Measurements from ENCODE around the gene HLF. TPM values are rescaled to one million over a fixed set of nuclear protein-coding genes. Genes with fewer than 3 reads are reported as not detected.

The HLF gene
- total RNA-seq, 2 experiments from 2014 or later: 0.95 to 1.0 TPM

DNA sequence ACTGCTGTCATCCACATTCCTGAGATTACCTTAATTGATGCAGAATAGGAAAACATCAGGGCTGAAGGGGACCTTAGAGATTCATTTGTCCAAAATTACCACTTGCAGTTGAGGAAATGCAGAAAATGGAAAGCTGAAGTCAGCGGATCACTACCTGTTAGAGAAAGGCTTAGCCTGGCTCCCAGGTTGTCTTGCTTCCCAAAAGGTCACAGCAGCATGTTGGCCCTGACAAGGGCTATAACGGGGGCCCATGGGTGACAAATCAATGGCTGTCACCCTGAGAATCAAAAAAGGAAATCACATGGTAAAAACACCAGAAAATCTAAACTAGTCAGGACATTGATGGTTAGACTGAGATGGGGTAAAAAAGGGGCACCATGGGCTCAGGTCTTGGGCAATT, 51.7 kb downstream of the HLF start:
- intact Hi-C loops (cut with DNase I, micrococcal nuclease): no loop called here

DNA sequence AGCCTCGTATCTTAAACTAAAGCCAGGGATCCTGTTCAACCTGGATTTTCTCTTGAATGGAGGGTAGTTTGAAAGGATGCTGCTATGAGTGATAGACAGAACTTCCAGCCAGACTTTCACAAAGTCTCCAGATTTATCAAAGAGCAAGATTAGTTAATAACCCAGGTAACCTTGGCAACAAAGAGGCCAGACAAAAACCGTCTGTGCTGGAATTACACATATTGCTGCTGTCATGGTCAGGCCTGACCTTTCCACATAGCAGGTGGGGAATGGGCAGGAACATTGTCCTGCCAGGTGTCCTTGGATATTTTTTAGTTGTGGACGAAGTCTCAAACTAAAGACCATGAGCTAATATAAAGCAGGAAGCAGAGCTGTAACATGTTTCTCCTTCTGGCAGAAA, 52.5 kb downstream of the HLF start:
- ATAC-seq (no peak), DNase-seq (no peak)
- Mint-ChIP-seq H3K4me1 (peaks cover 13% of the 10 kb centered on the region), H3K4me3 (no peak overlapping the region), H3K36me3 (ENCODE audit: low read depth) (no peaks in the 10 kb centered on the region), H3K27ac (no peak overlapping the region), H3K9me3 (ENCODE audit: low read depth) (no peaks in the 10 kb centered on the region), H3K27me3 (peaks cover 5% of the 10 kb centered on the region)
- ChIA-PET POLR2A (no interaction called here), CTCF (no interaction called here)
- intact Hi-C loops (cut with DNase I, micrococcal nuclease): no loop called here

More for the DNA sequence above, 51.7 kb downstream of the HLF start:
- POLR2A ChIA-PET: no interaction called here
- H3K9me3 Mint-ChIP-seq (ENCODE audit: low read depth): no peaks in the 10 kb centered on the region
- no peak for ATAC-seq
- no peaks in the 10 kb centered on the region for H3K36me3 Mint-ChIP-seq (ENCODE audit: low read depth)
- no peak overlapping the region for H3K27ac Mint-ChIP-seq
- no peak overlapping the region for H3K4me3 Mint-ChIP-seq
- H3K4me1 Mint-ChIP-seq: peaks cover 13% of the 10 kb centered on the region
- peaks cover 5% of the 10 kb centered on the region for H3K27me3 Mint-ChIP-seq
- CTCF ChIA-PET: interaction anchor here (0.6 kb wide), 1 partner anchor 40 kb away, joined by 3 read pairs; no protein-coding TSS in a partner anchor
- DNase-seq: no peak

DNA sequence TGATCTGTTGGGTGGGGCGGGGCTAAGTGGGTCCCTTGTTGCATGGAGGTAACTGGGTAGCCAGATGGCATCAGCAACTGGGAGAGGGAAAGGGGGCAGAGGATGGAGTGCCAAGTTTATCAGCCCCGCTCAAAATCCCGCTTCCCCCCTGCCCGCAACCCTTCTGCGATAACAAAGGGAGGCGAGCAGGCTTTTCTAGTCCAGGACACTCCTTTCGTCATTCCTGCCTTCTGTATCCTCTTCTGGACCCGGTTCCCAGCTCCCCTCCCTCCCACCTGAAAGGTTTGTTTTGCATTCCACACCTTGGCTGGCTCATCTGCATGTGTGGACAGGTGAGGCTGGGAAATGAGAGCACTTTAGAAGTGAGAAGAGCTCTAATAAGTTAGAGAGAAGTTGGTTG, 53.3 kb downstream of the HLF start:
- H3K4me1 Mint-ChIP-seq: peaks cover 13% of the 10 kb centered on the region
- ChIA-PET CTCF (no interaction called here), POLR2A (no interaction called here)
- ATAC-seq (no peak), DNase-seq (no peak)
- H3K4me3 Mint-ChIP-seq: no peak overlapping the region
- peaks cover 5% of the 10 kb centered on the region for H3K27me3 Mint-ChIP-seq
- H3K27ac Mint-ChIP-seq: no peak overlapping the region
- no peaks in the 10 kb centered on the region for H3K36me3 Mint-ChIP-seq (ENCODE audit: low read depth)
- intact Hi-C loops (cut with DNase I, micrococcal nuclease): no loop called here
- H3K9me3 Mint-ChIP-seq (ENCODE audit: low read depth): no peaks in the 10 kb centered on the region

DNA sequence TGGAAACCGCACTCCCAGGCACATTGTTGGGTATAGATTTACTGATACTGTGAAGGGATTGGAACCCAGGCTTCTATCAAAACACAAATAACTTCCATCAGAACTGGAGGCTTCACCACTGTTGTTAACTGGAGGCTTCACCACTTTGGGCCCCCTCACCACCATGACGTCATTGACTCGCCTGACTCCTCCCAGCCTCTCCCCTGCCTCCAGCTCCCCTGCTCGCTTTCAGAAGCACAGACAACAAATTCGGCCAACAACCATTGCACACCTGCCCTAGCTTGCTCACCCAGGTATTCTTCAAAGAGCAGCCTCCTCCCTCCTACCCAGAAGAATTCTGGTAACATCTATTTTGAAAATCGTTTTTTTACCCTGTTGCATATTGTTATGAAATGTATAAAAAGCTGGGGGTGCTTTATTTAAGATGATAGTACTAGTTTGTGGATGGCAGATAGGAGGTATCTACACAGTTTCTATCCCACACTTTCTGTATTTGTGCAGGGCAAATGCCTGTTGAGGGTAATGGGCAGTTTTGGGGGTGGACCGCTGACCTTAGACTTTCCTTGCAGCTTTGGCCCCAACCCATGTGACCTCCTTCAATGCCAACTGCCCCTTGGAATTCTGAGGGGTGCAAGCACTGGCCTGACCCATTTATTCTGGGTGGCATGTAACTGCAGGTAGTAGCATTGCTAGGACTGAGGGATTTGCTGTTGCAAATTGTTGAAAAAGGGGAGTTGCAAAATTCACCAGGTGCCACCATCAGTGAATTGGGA, 54.1 kb downstream of the HLF start:
- H3K36me3 Mint-ChIP-seq (ENCODE audit: low read depth): no peaks in the 10 kb centered on the region
- intact Hi-C loops (cut with DNase I, micrococcal nuclease): no loop called here
- CTCF ChIA-PET: no interaction called here
- POLR2A ChIA-PET: no interaction called here
- no peak overlapping the region for H3K27ac Mint-ChIP-seq
- peaks cover 5% of the 10 kb centered on the region for H3K27me3 Mint-ChIP-seq
- H3K9me3 Mint-ChIP-seq (ENCODE audit: low read depth): no peaks in the 10 kb centered on the region
- DNase-seq (no peak), ATAC-seq (no peak)
- no peak overlapping the region for H3K4me3 Mint-ChIP-seq
- peaks cover 13% of the 10 kb centered on the region for H3K4me1 Mint-ChIP-seq

DNA sequence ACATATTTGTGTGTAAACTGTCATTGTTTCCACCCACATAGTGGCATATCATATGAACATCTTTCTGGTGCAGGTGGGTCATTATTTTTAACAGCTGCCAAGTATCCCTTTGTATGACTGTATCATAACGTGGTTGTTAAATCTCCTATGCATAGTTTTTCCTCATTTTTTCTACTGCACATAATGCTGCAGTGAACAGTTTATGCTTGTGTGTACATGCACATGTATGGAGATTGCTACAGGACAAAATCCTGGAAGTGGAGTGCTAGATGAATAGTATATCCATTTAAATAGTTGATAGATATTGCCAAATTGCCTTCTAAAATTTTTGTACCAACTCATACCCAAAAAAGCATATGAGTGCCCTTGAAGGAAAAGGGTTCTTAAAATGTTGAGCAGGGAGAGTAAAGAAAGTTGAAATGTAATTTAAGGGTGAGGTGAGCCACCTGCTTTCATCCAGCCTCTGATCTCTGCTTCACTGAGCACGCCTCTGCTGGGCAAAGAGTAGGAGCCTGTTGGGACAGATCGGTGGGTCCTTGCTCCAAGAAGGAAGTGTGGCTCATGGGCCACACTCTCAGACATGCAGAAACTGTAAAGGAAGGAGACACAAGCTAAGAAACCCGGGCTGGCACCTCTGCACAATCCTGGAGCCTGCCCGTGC, 55.3 kb downstream of the HLF start:
- peaks cover 4% of the 10 kb centered on the region for H3K4me1 Mint-ChIP-seq
- CTCF ChIA-PET: no interaction called here
- intact Hi-C loops (cut with DNase I, micrococcal nuclease): no loop called here
- no peaks in the 10 kb centered on the region for H3K27me3 Mint-ChIP-seq
- no peak overlapping the region for H3K4me3 Mint-ChIP-seq
- DNase-seq: no peak
- no peaks in the 10 kb centered on the region for H3K9me3 Mint-ChIP-seq (ENCODE audit: low read depth)
- POLR2A ChIA-PET: no interaction called here
- no peak for ATAC-seq
- H3K36me3 Mint-ChIP-seq (ENCODE audit: low read depth): no peaks in the 10 kb centered on the region
- no peak overlapping the region for H3K27ac Mint-ChIP-seq

DNA sequence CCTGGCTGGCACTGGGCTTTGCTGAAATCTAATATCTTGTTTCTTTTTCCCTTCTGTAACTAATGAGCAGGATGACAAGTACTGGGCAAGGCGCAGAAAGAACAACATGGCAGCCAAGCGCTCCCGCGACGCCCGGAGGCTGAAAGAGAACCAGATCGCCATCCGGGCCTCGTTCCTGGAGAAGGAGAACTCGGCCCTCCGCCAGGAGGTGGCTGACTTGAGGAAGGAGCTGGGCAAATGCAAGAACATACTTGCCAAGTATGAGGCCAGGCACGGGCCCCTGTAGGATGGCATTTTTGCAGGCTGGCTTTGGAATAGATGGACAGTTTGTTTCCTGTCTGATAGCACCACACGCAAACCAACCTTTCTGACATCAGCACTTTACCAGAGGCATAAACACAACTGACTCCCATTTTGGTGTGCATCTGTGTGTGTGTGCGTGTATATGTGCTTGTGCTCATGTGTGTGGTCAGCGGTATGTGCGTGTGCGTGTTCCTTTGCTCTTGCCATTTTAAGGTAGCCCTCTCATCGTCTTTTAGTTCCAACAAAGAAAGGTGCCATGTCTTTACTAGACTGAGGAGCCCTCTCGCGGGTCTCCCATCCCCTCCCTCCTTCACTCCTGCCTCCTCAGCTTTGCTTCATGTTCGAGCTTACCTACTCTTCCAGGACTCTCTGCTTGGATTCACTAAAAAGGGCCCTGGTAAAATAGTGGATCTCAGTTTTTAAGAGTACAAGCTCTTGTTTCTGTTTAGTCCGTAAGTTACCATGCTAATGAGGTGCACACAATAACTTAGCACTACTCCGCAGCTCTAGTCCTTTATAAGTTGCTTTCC, 56.0 kb downstream of the HLF start:
- Mint-ChIP-seq H3K4me3 (no peak overlapping the region), H3K9me3 (ENCODE audit: low read depth) (no peaks in the 10 kb centered on the region), H3K27ac (no peak overlapping the region), H3K4me1 (no peaks in the 10 kb centered on the region), H3K27me3 (no peaks in the 10 kb centered on the region), H3K36me3 (ENCODE audit: low read depth) (no peaks in the 10 kb centered on the region)
- DNase-seq (no peak), ATAC-seq (no peak)
- CTCF ChIA-PET: no interaction called here
- intact Hi-C loops (cut with DNase I, micrococcal nuclease): no loop called here
- POLR2A ChIA-PET: no interaction called here

DNA sequence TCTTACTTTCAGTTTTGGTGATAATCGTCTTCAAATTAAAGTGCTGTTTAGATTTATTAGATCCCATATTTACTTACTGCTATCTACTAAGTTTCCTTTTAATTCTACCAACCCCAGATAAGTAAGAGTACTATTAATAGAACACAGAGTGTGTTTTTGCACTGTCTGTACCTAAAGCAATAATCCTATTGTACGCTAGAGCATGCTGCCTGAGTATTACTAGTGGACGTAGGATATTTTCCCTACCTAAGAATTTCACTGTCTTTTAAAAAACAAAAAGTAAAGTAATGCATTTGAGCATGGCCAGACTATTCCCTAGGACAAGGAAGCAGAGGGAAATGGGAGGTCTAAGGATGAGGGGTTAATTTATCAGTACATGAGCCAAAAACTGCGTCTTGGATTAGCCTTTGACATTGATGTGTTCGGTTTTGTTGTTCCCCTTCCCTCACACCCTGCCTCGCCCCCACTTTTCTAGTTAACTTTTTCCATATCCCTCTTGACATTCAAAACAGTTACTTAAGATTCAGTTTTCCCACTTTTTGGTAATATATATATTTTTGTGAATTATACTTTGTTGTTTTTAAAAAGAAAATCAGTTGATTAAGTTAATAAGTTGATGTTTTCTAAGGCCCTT, 56.8 kb downstream of the HLF start:
- DNase-seq (no peak), ATAC-seq (no peak)
- ChIA-PET POLR2A (no interaction called here), CTCF (interaction anchor here (0.6 kb wide), 1 partner anchor 8 kb away, joined by 3 read pairs; no protein-coding TSS in a partner anchor)
- intact Hi-C loops (cut with DNase I, micrococcal nuclease): no loop called here
- H3K4me1 Mint-ChIP-seq: no peaks in the 10 kb centered on the region
- no peak overlapping the region for H3K27ac Mint-ChIP-seq
- H3K4me3 Mint-ChIP-seq: no peak overlapping the region
- H3K36me3 Mint-ChIP-seq (ENCODE audit: low read depth): no peaks in the 10 kb centered on the region
- H3K9me3 Mint-ChIP-seq (ENCODE audit: low read depth): no peaks in the 10 kb centered on the region
- no peaks in the 10 kb centered on the region for H3K27me3 Mint-ChIP-seq

DNA sequence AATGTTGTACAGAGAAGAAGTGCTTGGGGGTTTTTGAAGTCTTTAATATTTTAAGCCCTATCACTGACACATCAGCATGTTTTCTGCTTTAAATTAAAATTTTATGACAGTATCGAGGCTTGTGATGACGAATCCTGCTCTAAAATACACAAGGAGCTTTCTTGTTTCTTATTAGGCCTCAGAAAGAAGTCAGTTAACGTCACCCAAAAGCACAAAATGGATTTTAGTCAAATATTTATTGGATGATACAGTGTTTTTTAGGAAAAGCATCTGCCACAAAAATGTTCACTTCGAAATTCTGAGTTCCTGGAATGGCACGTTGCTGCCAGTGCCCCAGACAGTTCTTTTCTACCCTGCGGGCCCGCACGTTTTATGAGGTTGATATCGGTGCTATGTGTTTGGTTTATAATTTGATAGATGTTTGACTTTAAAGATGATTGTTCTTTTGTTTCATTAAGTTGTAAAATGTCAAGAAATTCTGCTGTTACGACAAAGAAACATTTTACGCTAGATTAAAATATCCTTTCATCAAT, 57.8 kb downstream of the HLF start:
- no peak for ATAC-seq
- Mint-ChIP-seq H3K9me3 (ENCODE audit: low read depth) (no peaks in the 10 kb centered on the region), H3K27me3 (no peaks in the 10 kb centered on the region), H3K36me3 (ENCODE audit: low read depth) (no peaks in the 10 kb centered on the region), H3K4me3 (no peak overlapping the region), H3K4me1 (no peaks in the 10 kb centered on the region), H3K27ac (no peak overlapping the region)
- POLR2A ChIA-PET: no interaction called here
- no peak for DNase-seq
- CTCF ChIA-PET: interaction anchor here (0.6 kb wide), 1 partner anchor 7 kb away, joined by 3 read pairs; no protein-coding TSS in a partner anchor
- intact Hi-C loops (cut with DNase I, micrococcal nuclease): no loop called here

DNA sequence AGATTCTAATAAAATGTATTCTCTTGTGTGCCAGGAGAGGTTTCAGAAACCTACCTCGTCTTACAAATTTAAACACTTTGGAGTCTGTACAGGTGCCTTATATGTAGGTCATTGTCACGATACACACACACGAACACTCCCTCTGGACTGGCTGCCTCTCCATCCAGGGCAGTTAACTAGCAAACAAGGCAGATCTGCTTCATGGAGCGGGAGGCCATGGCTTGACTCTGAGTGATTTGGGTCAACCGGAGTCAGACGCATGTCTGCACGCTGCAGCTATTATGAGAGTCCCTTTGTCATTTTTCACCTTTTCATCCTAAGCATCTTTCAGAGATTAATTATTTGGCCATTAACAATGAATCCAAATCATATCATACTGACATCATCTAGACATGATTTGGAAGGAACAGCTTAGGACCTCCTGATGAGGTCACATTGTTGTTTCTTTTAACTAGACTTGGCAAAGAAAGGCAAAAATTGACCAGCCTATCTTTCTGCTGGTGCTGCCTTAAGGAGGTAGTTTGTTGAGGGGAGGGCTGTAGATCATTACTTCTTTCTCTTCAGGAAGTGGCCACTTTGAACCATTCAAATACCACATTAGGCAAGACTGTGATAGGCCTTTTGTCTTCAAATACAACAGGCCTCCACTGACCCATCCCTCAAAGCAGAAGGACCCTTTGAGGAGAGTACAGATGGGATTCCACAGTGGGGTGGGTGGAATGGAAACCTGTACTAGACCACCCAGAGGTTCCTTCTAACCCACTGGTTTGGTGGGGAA, 58.9 kb downstream of the HLF start:
- H3K36me3 Mint-ChIP-seq (ENCODE audit: low read depth): no peaks in the 10 kb centered on the region
- intact Hi-C loops (cut with DNase I, micrococcal nuclease): no loop called here
- no peak overlapping the region for H3K27ac Mint-ChIP-seq
- ChIA-PET POLR2A (no interaction called here), CTCF (interaction anchor here (0.5 kb wide), 1 partner anchor 37 kb away, joined by 3 read pairs; no protein-coding TSS in a partner anchor)
- no peak for DNase-seq
- no peaks in the 10 kb centered on the region for H3K4me1 Mint-ChIP-seq
- no peaks in the 10 kb centered on the region for H3K9me3 Mint-ChIP-seq (ENCODE audit: low read depth)
- no peak for ATAC-seq
- no peak overlapping the region for H3K4me3 Mint-ChIP-seq
- peaks cover 2% of the 10 kb centered on the region for H3K27me3 Mint-ChIP-seq

DNA sequence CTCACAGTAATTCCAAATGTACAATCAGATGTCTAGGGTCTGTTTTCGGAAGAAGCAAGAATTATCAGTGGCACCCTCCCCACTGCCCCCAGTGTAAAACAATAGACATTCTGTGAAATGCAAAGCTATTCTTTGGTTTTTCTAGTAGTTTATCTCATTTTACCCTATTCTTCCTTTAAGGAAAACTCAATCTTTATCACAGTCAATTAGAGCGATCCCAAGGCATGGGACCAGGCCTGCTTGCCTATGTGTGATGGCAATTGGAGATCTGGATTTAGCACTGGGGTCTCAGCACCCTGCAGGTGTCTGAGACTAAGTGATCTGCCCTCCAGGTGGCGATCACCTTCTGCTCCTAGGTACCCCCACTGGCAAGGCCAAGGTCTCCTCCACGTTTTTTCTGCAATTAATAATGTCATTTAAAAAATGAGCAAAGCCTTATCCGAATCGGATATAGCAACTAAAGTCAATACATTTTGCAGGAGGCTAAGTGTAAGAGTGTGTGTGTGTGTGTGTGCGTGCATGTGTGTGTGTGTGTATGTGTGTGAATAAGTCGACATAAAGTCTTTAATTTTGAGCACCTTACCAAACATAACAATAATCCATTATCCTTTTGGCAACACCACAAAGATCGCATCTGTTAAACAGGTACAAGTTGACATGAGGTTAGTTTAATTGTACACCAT, 59.7 kb downstream of the HLF start:
- Mint-ChIP-seq H3K27ac (no peak overlapping the region), H3K27me3 (peaks cover 2% of the 10 kb centered on the region), H3K4me3 (no peak overlapping the region), H3K9me3 (ENCODE audit: low read depth) (no peaks in the 10 kb centered on the region), H3K4me1 (no peaks in the 10 kb centered on the region), H3K36me3 (ENCODE audit: low read depth) (no peaks in the 10 kb centered on the region)
- DNase-seq (no peak), ATAC-seq (no peak)
- intact Hi-C loops (cut with DNase I, micrococcal nuclease): no loop called here
- CTCF ChIA-PET: no interaction called here
- POLR2A ChIA-PET: no interaction called here

All from activated CD4-positive, alpha-beta T cell treated with anti-CD3 and anti-CD28 coated beads for 36 hours (primary cell).